ENCODE data around the gene RSBN1. TPM values are rescaled to one million over a fixed set of nuclear protein-coding genes. Genes with fewer than 3 reads are reported as not detected.
"Not testable (repeated sequence)": the region's sequence is repeated elsewhere in the genome, so short reads cannot be mapped to it uniquely, and the experiment has no call there.

RSBN1 gene
- total RNA-seq, 1 donor from 2014 or later = 9.1 TPM

DNA sequence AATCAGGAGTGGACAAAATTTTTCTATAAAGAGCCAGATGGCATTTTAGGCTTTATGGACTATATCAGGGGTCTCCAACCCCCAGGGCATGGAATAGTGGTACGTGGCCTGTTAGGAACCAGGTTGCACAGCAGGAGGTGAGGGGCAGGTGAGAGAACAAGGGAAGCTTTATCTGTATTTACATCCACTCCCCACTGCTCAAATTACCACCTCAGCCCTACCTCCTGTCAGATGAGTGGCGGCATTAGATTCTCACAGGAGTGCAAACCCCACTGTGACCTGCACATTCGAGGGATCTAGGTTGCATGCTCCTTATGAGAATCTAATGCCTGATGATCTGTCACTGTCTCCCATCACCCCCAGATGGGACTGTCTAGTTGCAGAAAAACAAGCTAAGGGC is 66.9 kb downstream of the RSBN1 start:
- DNase-seq (ENCODE audit: low read depth, low spot score) = no peak

DNA sequence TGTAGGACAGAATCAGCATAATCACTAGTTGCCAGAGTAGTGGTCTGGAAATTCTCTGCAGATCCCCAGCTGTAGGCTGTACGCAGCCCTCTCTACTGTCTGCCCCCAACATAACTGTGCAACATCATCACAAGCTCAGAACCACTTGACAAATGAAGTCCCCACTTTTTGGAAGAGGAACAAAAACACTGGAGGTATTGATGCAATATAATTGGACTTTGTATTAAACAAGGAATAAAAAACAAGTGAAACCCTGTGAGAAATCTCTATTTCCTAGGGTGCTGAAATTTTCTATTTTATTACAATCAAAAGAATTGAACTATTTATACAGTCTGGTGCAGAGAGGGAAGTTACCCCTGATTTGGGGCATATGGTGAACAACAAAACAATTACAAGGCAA is 68.2 kb downstream of the RSBN1 start:
- no peak for DNase-seq (ENCODE audit: low read depth, low spot score)

DNA sequence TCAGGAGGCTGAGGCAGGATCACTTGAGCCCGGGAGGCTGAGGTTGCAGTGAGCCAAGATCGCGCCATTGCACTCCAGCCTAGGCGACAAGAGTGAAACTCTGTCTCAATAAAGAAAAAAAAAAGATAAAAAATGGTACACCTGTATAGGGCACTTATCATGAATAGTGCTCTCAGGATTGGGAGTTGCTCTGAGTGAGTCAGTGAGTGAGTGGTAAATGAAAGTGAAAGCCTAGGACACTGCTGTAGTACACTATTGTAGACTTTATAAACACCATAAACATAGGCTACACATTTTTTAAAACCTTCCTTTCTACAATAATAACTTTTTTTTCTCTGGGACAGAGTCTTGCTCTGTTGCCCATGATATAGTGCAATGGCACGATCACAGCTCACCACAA is 69.8 kb downstream of the RSBN1 start:
- DNase-seq (ENCODE audit: low read depth, low spot score) = no peak

DNA sequence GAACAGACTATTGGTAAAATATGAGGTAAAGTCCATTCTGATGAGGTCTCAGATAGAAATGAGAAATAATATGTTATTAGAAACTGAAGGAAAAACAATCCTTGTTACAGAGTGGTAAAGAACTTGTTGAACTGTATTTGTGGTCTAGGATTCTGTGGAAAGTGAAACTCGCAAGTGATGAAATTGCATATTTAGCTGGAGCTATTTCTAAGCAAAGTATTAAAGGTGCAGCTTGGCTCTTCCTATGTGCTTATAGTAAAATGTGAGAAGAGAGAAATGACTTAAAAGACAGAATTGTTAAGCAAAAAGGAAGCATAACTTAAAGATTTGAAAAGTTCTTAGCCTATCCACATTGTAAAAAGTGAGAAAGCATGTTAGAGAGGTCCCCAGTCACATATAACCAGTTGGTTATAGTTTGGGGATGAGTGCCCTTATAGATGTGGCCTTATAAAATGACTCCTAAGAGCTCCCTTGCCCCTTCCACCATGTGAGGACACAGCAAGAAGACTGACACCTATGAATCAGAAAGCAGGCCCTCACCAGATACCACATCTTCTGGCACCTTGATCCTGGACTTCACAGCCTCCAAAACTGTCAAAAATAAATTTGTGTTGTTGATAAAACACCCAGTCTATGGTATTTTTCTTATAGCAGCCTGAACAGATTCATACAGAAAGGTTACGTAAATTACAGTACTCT is 77.8 kb downstream of the RSBN1 start:
- no peak for DNase-seq (ENCODE audit: low read depth, low spot score)

DNA sequence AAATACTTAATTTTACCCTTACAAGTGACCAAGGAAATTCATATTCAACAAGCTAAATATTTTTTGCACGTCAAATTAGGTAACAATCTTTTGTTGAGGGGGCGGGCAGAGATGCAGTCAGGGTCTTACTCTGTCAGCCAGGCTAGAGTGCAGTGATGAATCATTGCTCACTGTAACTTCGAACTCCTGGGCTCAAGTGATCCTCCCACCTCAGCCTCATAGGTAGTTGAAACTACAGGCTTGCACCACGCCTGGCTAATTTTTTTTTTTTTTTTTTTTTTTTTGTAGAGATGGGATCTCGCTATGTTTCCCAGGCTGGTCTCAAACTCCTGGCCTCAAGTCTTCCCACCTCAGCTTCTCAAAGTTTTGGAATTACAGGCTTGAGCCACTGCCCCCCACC is 79.5 kb downstream of the RSBN1 start:
- no peak for DNase-seq (ENCODE audit: low read depth, low spot score)

DNA sequence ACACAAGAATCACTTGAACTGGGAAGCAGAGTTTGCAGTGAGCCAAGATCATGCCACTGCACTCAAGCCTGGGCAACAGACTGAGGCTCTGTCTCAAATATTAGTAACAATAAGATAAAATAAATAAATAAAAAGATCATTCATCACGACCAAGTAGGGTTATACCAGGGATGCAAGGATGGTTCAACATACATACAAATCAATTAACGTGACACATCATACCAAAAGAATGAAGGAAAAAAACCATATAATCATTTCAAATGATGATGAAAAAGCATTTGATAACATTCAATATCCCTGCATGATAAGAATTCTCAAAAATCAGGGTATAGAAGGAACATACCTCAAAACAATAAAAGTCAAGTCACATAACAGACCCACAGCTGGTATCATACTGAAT is 91.3 kb downstream of the RSBN1 start:
- DNase-seq (ENCODE audit: low read depth, low spot score) = no peak

DNA sequence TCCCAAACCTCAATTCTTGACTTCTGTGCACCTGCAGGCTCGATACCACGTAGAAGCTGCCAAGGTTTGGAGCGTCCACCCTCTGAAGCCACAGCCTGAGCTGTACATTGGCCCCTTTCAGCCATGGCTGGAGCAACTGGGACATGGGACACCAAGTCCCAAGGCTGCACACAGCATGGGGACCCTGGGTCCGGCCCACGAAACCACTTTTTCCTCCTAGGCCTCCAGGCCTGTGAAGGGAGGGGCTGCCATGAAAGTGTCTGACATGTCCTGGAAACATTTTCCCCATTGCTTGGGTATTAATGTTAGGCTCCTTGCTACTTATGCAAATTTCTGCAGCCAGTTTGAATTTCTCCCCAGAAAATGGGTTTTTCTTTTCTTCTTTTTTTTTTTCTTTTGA is 93.7 kb downstream of the RSBN1 start:
- not testable (repeated sequence) for DNase-seq (ENCODE audit: low read depth, low spot score)

DNA sequence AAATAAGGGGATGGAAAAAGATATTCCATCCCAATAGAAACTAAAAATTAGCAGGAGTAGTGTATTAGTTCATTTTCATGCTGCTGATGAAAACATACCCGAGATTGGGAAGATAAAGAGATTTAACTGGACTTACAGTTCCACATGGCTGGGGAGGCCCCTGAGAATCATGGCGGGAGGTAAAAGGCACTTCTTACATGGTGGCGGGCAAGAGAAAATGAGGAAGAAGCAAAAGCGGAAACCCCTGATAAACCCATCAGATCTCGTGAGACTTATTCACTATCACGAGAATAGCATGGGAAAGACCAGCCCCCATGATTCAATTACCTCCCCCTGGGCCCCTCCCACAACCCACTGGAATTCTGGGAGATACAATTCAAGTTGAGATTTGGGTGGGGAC is 94.8 kb downstream of the RSBN1 start:
- not testable (repeated sequence) for DNase-seq (ENCODE audit: low read depth, low spot score)

DNA sequence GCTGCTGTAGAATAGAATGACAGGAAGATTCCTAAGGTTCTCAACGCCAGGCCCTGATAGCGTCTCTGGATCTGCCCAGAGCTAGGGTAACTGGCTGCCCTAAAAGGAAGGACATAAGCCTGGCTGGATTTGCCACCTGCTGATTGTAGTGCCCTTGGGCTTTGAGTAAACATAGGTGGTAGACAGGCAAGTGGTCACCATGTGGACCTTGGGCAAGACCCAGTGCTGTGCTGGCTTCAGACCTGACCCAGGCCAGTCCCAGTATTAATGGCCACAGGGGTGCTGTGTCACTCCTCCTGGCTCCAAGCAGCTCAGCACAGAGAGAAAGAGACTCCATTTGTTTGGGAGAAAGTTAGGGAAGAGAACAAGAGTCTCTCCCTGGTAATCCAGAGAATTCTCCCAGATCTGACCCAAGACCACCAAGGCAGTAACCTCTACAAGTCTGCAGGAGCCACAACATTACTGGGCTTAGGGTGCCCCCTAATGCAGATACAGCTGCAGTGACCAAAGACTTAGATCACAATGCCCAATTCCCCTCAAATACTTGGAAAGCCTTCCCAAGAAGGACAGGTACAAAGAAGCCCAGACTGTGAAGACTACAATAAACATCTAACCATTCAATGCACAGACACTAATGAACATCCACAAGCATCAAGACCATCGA is 97.5 kb downstream of the RSBN1 start:
- DNase-seq (ENCODE audit: low read depth, low spot score) = no peak

Other genes with a start within 250 kb of the RSBN1 start
- gene PHTF1, start 53.0 kb downstream of the RSBN1 start, total RNA-seq = 39.8 and 59.7 TPM in 2 replicates
- 0.63 and 3.2 TPM in 2 replicates for gene PTPN22, start 59.2 kb upstream of the RSBN1 start, total RNA-seq
- gene BCL2L15, start 75.1 kb upstream of the RSBN1 start, total RNA-seq = 0.11 and 0.26 TPM in 2 replicates
- gene AP4B1, start 92.3 kb upstream of the RSBN1 start, total RNA-seq = 25.1 and 29.3 TPM in 2 replicates
- 3.4 and 3.9 TPM in 2 replicates for gene DCLRE1B, start 92.8 kb upstream of the RSBN1 start, total RNA-seq
- 34.8 and 42.7 TPM in 2 replicates for gene HIPK1, start 116.8 kb upstream of the RSBN1 start, total RNA-seq
- 0.78 and 0.86 TPM in 2 replicates for gene OLFML3, start 167.0 kb upstream of the RSBN1 start, total RNA-seq